K562 (cell line): Measurements from ENCODE around the gene MGAM2. TPM values are rescaled to one million over a fixed set of nuclear protein-coding genes. Genes with fewer than 3 reads are reported as not detected.

Experiments used
- ATAC-seq: fragments of 200-7000 bp; cut with Tn5 transposase; 3 replicates; pipeline ENCODE4 v1.9.1; 2020; ENCODE audit warnings: moderate library complexity
- BruUV-seq: library from RNA; stranded (reverse); fragments of 400-500 nt; replicated peaks from 2 replicates; lab custom pipeline; 2021; lab: Mats Ljungman, UMichigan
- CTCF ChIA-PET: fragments of 300-600 bp; formaldehyde crosslinking; extraction: SDS; loops from one replicate; lab custom pipeline; 2021; ENCODE audit warnings: low intra/inter-chr PET ratio; lab: Yijun Ruan, JAX
- POLR2A ChIA-PET: fragments of 300-600, 350-650 bp; sonication (Branson Sonifier 250); formaldehyde crosslinking; extraction: SDS; loops from one replicate; lab custom pipeline; 2021; ENCODE audit warnings: antibody characterized with exemption, inconsistent platforms; lab: Yijun Ruan, JAX
- DNase-seq, 4 experiments: peaks; one replicate each; pipeline versions ENCODE4 v3.0.0 to v3.0.0-alpha.2; 2011 to 2018; ENCODE audit warnings: low spot score in 3 of 4, mixed read lengths in 3 of 4; ENCODE audit errors: extremely low read depth in 1 of 4
- FAIRE-seq: peaks from 2 replicates; lab custom pipeline; 2011; peaks lifted over from hg19 to GRCh38; lab: Jason Lieb, UNC
- H2AFZ ChIP-seq: 2 replicates; pipeline ENCODE4 v1.6.0; 2011; ENCODE audit warnings: low read depth, low read length, control low read depth, inconsistent platforms
- H3K27ac ChIP-seq: fragments of 200-600 bp; 3 replicates; pipeline ENCODE4 v1.8.0; 2011; ENCODE audit warnings: low read depth, mild to moderate bottlenecking, control low read depth, inconsistent platforms, low read length, moderate library complexity, mixed read lengths; ENCODE audit errors: extremely low read depth
- H3K27me3 ChIP-seq, 2 experiments: fragments of 300-600 bp in 1 of 2; 2 replicates in 1 of 2; 3 replicates in 1 of 2; pipeline versions ENCODE4 v1.6.0 to v1.8.0; 2011; ENCODE audit warnings: inconsistent platforms in 2 of 2, low read length in 2 of 2, mild to moderate bottlenecking in 1 of 2, mixed read lengths in 1 of 2, moderate library complexity in 1 of 2; ENCODE audit not compliant: control insufficient read depth in 2 of 2, insufficient read depth in 2 of 2
- H3K36me3 ChIP-seq: fragments of 300-600 bp; 3 replicates; pipeline ENCODE4 v1.8.0; 2011; ENCODE audit warnings: mild to moderate bottlenecking, low read length, inconsistent platforms; ENCODE audit not compliant: control insufficient read depth, insufficient read depth
- H3K4me1 ChIP-seq, 2 experiments: fragments of 200-600 bp in 1 of 2; replicated peaks in 1 of 2; 2 replicates in 1 of 2; 3 replicates in 1 of 2; pipeline versions ENCODE4 v1.5.1 to v1.8.0; 2011; ENCODE audit warnings: inconsistent platforms in 2 of 2, low read length in 2 of 2, mild to moderate bottlenecking in 1 of 2, mixed read lengths in 1 of 2, moderate library complexity in 1 of 2; ENCODE audit not compliant: control insufficient read depth in 2 of 2, insufficient read depth in 2 of 2
- H3K4me2 ChIP-seq: 2 replicates; pipeline ENCODE4 v1.6.1; 2011; ENCODE audit warnings: low read length, control low read depth, inconsistent platforms, mixed read lengths; ENCODE audit not compliant: insufficient read depth
- H3K4me3 ChIP-seq: fragments of 200-600 bp; sonication (generic), shearing (Covaris generic); 2 replicates; pipeline ENCODE4 v1.5.1; 2016; ENCODE audit warnings: control low read depth, inconsistent platforms
- H3K79me2 ChIP-seq: fragments of 200-600 bp; 3 replicates; pipeline ENCODE4 v1.8.0; 2011; ENCODE audit warnings: low read length, inconsistent platforms; ENCODE audit not compliant: control insufficient read depth, insufficient read depth
- H3K9ac ChIP-seq, 2 experiments: 2 replicates each; pipeline versions ENCODE4 v1.6.0 to v1.6.1; 2011; ENCODE audit warnings: low read depth in 2 of 2, low read length in 2 of 2, control low read depth in 1 of 2, inconsistent platforms in 1 of 2, mild to moderate bottlenecking in 1 of 2, mixed read lengths in 1 of 2; ENCODE audit not compliant: insufficient read depth in 1 of 2
- H3K9me1 ChIP-seq: one replicate; pipeline ENCODE4 v1.6.0; 2011; ENCODE audit warnings: inconsistent platforms, mild to moderate bottlenecking, low read length, moderate library complexity; ENCODE audit not compliant: control insufficient read depth, insufficient read depth
- H3K9me3 ChIP-seq: replicated peaks from 2 replicates; pipeline ENCODE4 v1.5.1; 2011; ENCODE audit warnings: low read depth, low read length, inconsistent platforms; ENCODE audit not compliant: control insufficient read depth, insufficient read depth
- H4K20me1 ChIP-seq: replicated peaks from 2 replicates; pipeline ENCODE4 v1.6.1; 2011; ENCODE audit warnings: low read length, inconsistent platforms, mixed read lengths; ENCODE audit not compliant: control insufficient read depth, insufficient read depth
- GMEB1 ChIP-seq: fragments of 250-450 bp; sonication (Bioruptor Pico); IDR thresholded peaks from 2 replicates; pipeline ENCODE4 v1.4.0; 2020; ENCODE audit warnings: mild to moderate bottlenecking
- HSF4 ChIP-seq: fragments of 250-450 bp; sonication (Bioruptor Pico); IDR thresholded peaks from 2 replicates; pipeline ENCODE4 v2.1.2; 2022; ENCODE audit warnings: mild to moderate bottlenecking, moderate library complexity, borderline replicate concordance
- PATZ1 ChIP-seq: fragments of 250-450 bp; sonication (Bioruptor Pico); IDR thresholded peaks from 2 replicates; pipeline ENCODE4 v1.5.0; 2020; ENCODE audit warnings: mild to moderate bottlenecking, borderline replicate concordance
- THAP12 ChIP-seq: fragments of 250-450 bp; sonication (Bioruptor Pico); IDR thresholded peaks from 2 replicates; pipeline ENCODE4 v1.9.0; 2021; ENCODE audit warnings: mild to moderate bottlenecking, inconsistent platforms
- USF1 ChIP-seq: sonication (generic); formaldehyde crosslinking; IDR thresholded peaks from 2 replicates; pipeline ENCODE4 v1.9.0; 2022; ENCODE audit warnings: mild to moderate bottlenecking, missing genetic modification reagents
- ZBED1 ChIP-seq: IDR thresholded peaks from 2 replicates; pipeline ENCODE4 v1.6.1; 2014
- ZKSCAN8 ChIP-seq: fragments of 200-800 bp; sonication (Bioruptor generic); IDR thresholded peaks from 2 replicates; pipeline ENCODE4 v1.6.1; 2016; ENCODE audit warnings: missing genetic modification characterization, missing compliant biosample characterization
- WGBS: fragments of 100-300 bp; shearing (Covaris generic); methylation state at CpG from one replicate; pipeline ENCODE4 v1.1.6; 2016; ENCODE audit warnings: low coverage, mixed read lengths; ENCODE audit not compliant: insufficient coverage; ENCODE audit errors: missing lambda C conversion rate; 5-methylcytosine and 5-hydroxymethylcytosine counted together
- in situ Hi-C: fragments of 300-500 bp; cut with MboI; formaldehyde crosslinking; loops from 4 replicates; pipeline ENCODE4 v1.15.0; 2018; ENCODE audit warnings: inconsistent platforms, mixed read lengths
- intact Hi-C: fragments of 100-400 bp; cut with micrococcal nuclease; formaldehyde crosslinking; loops from 2 replicates; pipeline ENCODE4 v1.14.2; 2022
- polyA plus RNA-seq, 8 experiments: library from polyadenylated mRNA; depleted of rRNA in 4 of 8; stranded (reverse) in 5 of 8; unstranded in 3 of 8; fragments of >200 nt; fragmentation: Nextera tagmentation in 2 of 8; fragmentation: Illumina TruSeq in 1 of 8; extraction: Ambion mirVana in 2 of 8; extraction: Trizol in 1 of 8; gene quantifications; 2 replicates each; pipeline versions ENCODE4 v1.2.1 to v1.2.3, GENCODE V29; 2011 to 2014; ENCODE audit warnings: inconsistent platforms in 1 of 8, missing spikeins in 1 of 8
- total RNA-seq, 7 experiments: library from RNA; depleted of rRNA in 6 of 7; stranded (reverse); fragments of >200 nt in 6 of 7; fragmentation: Illumina TruSeq in 2 of 7; extraction: Trizol in 2 of 7; gene quantifications; 2 replicates each; pipeline versions ENCODE4 v1.2.1 to v1.2.3, GENCODE V29; 2011 to 2021; ENCODE audit warnings: low replicate concordance in 1 of 7
- TF ChIP-seq, protein P1 (sequence below): fragments of 450-650 bp; formaldehyde crosslinking; IDR thresholded peaks from 2 replicates; pipeline ENCODE4 v1.4.0; 2020; ENCODE audit warnings: mild to moderate bottlenecking, mixed read lengths
- TF ChIP-seq, protein P2 (sequence below): sonication (generic); formaldehyde crosslinking; IDR thresholded peaks from 2 replicates; pipeline ENCODE4 v1.8.0; 2023; ENCODE audit warnings: mild to moderate bottlenecking, missing genetic modification reagents

MGAM2 gene
- total and polyA plus RNA-seq, 9 of the 15 experiments (the other 6 are each of a cell fraction or from before 2014, with no cell fraction given) = 0.03 TPM; not detected in 8

DNA sequence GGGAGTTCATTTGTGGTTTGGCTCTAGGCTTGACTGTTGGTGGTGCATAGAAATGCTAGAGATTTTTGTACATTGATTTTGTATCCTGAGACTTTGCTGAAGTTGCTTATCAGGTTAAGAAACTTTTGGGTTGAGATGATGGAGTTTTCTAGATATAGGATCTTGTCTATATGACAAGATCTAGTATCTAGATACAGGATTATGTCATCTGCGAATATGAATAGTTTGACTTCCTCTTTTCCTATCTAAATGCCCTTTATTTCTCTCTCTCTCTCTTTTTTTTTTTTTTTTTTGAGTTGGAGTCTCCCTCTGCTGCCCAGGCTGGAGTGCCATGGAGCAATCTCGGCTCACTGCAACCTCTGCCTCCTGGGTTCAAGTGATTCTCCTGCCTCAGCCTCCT, 62.9 kb downstream of the MGAM2 start:
- H3K79me2 ChIP-seq = no peaks in the 10 kb centered on the region
- no peak for ATAC-seq
- no peaks in the 10 kb centered on the region for H4K20me1 ChIP-seq
- ChIA-PET CTCF (no interaction called here), POLR2A (no interaction called here)
- 0% methylated on average over 2 of the region's 2 CpGs for WGBS
- H3K9me3 ChIP-seq = no peaks in the 10 kb centered on the region
- in situ Hi-C loops = no loop called here
- no peak for TF ChIP-seq THAP12 (CRISPR knock-in tag)
- TF ChIP-seq USF1 (CRISPR knock-in tag) = no peak
- TF ChIP-seq GMEB1 (CRISPR knock-in tag) = no peak
- no peak for TF ChIP-seq ZKSCAN8 (CRISPR knock-in tag)
- TF ChIP-seq, protein P1, sequence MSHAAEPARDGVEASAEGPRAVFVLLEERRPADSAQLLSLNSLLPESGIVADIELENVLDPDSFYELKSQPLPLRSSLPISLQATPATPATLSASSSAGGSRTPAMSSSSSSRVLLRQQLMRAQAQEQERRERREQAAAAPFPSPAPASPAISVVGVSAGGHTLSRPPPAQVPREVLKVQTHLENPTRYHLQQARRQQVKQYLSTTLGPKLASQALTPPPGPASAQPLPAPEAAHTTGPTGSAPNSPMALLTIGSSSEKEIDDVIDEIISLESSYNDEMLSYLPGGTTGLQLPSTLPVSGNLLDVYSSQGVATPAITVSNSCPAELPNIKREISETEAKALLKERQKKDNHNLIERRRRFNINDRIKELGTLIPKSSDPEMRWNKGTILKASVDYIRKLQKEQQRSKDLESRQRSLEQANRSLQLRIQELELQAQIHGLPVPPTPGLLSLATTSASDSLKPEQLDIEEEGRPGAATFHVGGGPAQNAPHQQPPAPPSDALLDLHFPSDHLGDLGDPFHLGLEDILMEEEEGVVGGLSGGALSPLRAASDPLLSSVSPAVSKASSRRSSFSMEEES = no peak
- no peak for TF ChIP-seq HSF4
- no peak for TF ChIP-seq ZBED1
- TF ChIP-seq, protein P2, sequence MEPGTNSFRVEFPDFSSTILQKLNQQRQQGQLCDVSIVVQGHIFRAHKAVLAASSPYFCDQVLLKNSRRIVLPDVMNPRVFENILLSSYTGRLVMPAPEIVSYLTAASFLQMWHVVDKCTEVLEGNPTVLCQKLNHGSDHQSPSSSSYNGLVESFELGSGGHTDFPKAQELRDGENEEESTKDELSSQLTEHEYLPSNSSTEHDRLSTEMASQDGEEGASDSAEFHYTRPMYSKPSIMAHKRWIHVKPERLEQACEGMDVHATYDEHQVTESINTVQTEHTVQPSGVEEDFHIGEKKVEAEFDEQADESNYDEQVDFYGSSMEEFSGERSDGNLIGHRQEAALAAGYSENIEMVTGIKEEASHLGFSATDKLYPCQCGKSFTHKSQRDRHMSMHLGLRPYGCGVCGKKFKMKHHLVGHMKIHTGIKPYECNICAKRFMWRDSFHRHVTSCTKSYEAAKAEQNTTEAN (CRISPR knock-in tag) = no peak
- no peak for TF ChIP-seq PATZ1
- no peak for DNase-seq
- FAIRE-seq = no peak
- no peak overlapping the region for H3K9ac ChIP-seq
- no peak overlapping the region for H3K4me3 ChIP-seq
- intact Hi-C loops = no loop called here
- BruUV-seq = no TSS peak
- no peak overlapping the region for H2AFZ ChIP-seq
- H3K4me1 ChIP-seq = no peaks in the 10 kb centered on the region
- no peaks in the 10 kb centered on the region for H3K27me3 ChIP-seq
- no peak overlapping the region for H3K4me2 ChIP-seq
- no peak overlapping the region for H3K27ac ChIP-seq
- H3K9me1 ChIP-seq = no peaks in the 10 kb centered on the region
- no peaks in the 10 kb centered on the region for H3K36me3 ChIP-seq
